GM08714 (cell line): ENCODE measurements around the gene ARMH3.
"Not testable (repeated sequence)": the region's sequence is repeated elsewhere in the genome, so short reads cannot be mapped to it uniquely, and the experiment has no call there.

ENCODE experiments used
- H3K4me3 ChIP-seq: fragments of 200-500 bp; sonication (Bioruptor generic); 2 replicates; pipeline ENCODE4 v1.5.1; 2014; ENCODE audit warnings: mild to moderate bottlenecking, low read length, inconsistent platforms
- ZNF274 ChIP-seq: IDR thresholded peaks from 2 replicates; pipeline ENCODE4 v1.6.1; 2012; ENCODE audit warnings: mild to moderate bottlenecking, low read depth, low read length

ARMH3 gene

GRCh38 chr10:102064868-102065560 is 9.0 kb upstream of the ARMH3 start, which contains the start of gene HPS6:
TSS of gene HPS6 (plus strand) at chr10:102065349. CDS start at chr10:102065475, 126 bp downstream.
- no peak for TF ChIP-seq ZNF274
- H3K4me3 ChIP-seq: peak within 1 kb of the TSS; percentile 89

GRCh38 chr10:102064503-102064867 is 8.5 kb upstream of the ARMH3 start:
- H3K4me3 ChIP-seq: peak overlapping the region; percentile 89; the same call in 1 of the 2 replicates
- no peak for TF ChIP-seq ZNF274

- no peak overlapping the region for H3K4me3 ChIP-seq
- TF ChIP-seq ZNF274: no peak
These were observed 4.0 kb upstream of the ARMH3 start for GRCh38 chr10:102059987-102060386.

- peak overlapping the region; percentile 93 for H3K4me3 ChIP-seq
These were observed 909 bp downstream of the ARMH3 start for GRCh38 chr10:102054881-102055646.

GRCh38 chr10:102046095-102046494 is 9.9 kb downstream of the ARMH3 start:
- no peak for TF ChIP-seq ZNF274
- no peak overlapping the region for H3K4me3 ChIP-seq

GRCh38 chr10:102045292-102045691 is 10.7 kb downstream of the ARMH3 start:
- no peak for TF ChIP-seq ZNF274
- H3K4me3 ChIP-seq: no peak overlapping the region

- H3K4me3 ChIP-seq: no peak overlapping the region
- TF ChIP-seq ZNF274: no peak
These were observed 15.5 kb downstream of the ARMH3 start for GRCh38 chr10:102040305-102041050.

- TF ChIP-seq ZNF274: no peak
- H3K4me3 ChIP-seq: no peak overlapping the region
These were observed 17.6 kb downstream of the ARMH3 start for GRCh38 chr10:102038410-102038809.

GRCh38 chr10:102035807-102036206 is 20.2 kb downstream of the ARMH3 start:
- H3K4me3 ChIP-seq: not testable (repeated sequence)

GRCh38 chr10:102033787-102034186 is 22.2 kb downstream of the ARMH3 start:
- H3K4me3 ChIP-seq: no peak overlapping the region
- TF ChIP-seq ZNF274: no peak

GRCh38 chr10:102027261-102027660 is 28.7 kb downstream of the ARMH3 start:
- H3K4me3 ChIP-seq: no peak overlapping the region
- TF ChIP-seq ZNF274: no peak

GRCh38 chr10:102024799-102025198 is 31.2 kb downstream of the ARMH3 start:
- TF ChIP-seq ZNF274: no peak
- H3K4me3 ChIP-seq: no peak overlapping the region

GRCh38 chr10:102020938-102021337 is 35.0 kb downstream of the ARMH3 start:
- TF ChIP-seq ZNF274: no peak
- no peak overlapping the region for H3K4me3 ChIP-seq

GRCh38 chr10:102017295-102017694 is 38.7 kb downstream of the ARMH3 start:
- no peak for TF ChIP-seq ZNF274
- no peak overlapping the region for H3K4me3 ChIP-seq

GRCh38 chr10:102016416-102016815 is 39.6 kb downstream of the ARMH3 start:
- TF ChIP-seq ZNF274: no peak
- H3K4me3 ChIP-seq: no peak overlapping the region
